ENCODE measurements around the gene C10orf67. TPM values are rescaled to one million over a fixed set of nuclear protein-coding genes. Genes with fewer than 3 reads are reported as not detected.
"Not testable (repeated sequence)": the region's sequence is repeated elsewhere in the genome, so short reads cannot be mapped to it uniquely, and the experiment has no call there.

C10orf67 gene
- total RNA-seq, 2 donors from 2014 or later, result 0.52 TPM; not detected in 1

- Histone ChIP-seq H3K4me1 (peaks cover 11% of the 10 kb centered on the region), H3K27me3 (no peaks in the 10 kb centered on the region), H3K36me3 (replicated peaks in 1 of 2; ENCODE audit: insufficient read depth in 1 of 2, low read depth in 2 of 2) (no peaks in the 10 kb centered on the region), H3K4me3 (no peak overlapping the region), H3K27ac (peak overlapping the region; percentile 23 to 54 (median 42)), H3K9me3 (no peaks in the 10 kb centered on the region)
- ATAC-seq (peak; percentile 63), DNase-seq (peak in 2 of 4 donors; percentile 20 to 45)
- intact Hi-C loops (cut with DNase I), result no loop called here
- TF ChIP-seq CTCF (IDR thresholded peaks at IDR 0.05) (no peak), POLR2A (IDR thresholded peaks at IDR 0.05) (no peak)
- WGBS, 2 donors, result 16 to 28% methylated on average over 7 of the region's 7 CpGs
Observed at GRCh38 chr10:23283680-23284079, 60.9 kb downstream of the C10orf67 start.

- peaks cover 15% of the 10 kb centered on the region for H3K4me1 ChIP-seq
- no peak for TF ChIP-seq CTCF (IDR thresholded peaks at IDR 0.05)
- no peak for TF ChIP-seq POLR2A (IDR thresholded peaks at IDR 0.05)
- intact Hi-C loops (cut with DNase I), result no loop called here
- no peak for ATAC-seq
- no peaks in the 10 kb centered on the region for H3K9me3 ChIP-seq
- H3K4me3 ChIP-seq, result no peak overlapping the region
- H3K36me3 ChIP-seq (replicated peaks in 1 of 2; ENCODE audit: insufficient read depth in 1 of 2, low read depth in 2 of 2), result no peaks in the 10 kb centered on the region
- WGBS, 2 donors, result 77 to 83% methylated on average over 6 of the region's 6 CpGs
- no peaks in the 10 kb centered on the region for H3K27me3 ChIP-seq
- DNase-seq, result no peak
- no peak overlapping the region for H3K27ac ChIP-seq
Observed at GRCh38 chr10:23281044-23281433, 63.6 kb downstream of the C10orf67 start.

GRCh38 chr10:23280419-23281043 lies 64.1 kb downstream of the C10orf67 start:
- Histone ChIP-seq H3K27ac (no peak overlapping the region), H3K4me1 (peaks cover 20% of the 10 kb centered on the region), H3K27me3 (no peaks in the 10 kb centered on the region), H3K9me3 (no peaks in the 10 kb centered on the region), H3K36me3 (replicated peaks in 1 of 2; ENCODE audit: insufficient read depth in 1 of 2, low read depth in 2 of 2) (no peaks in the 10 kb centered on the region), H3K4me3 (no peak overlapping the region)
- no peak for DNase-seq
- TF ChIP-seq CTCF (IDR thresholded peaks at IDR 0.05), result no peak
- TF ChIP-seq POLR2A (IDR thresholded peaks at IDR 0.05), result no peak
- intact Hi-C loops (cut with DNase I), result no loop called here
- ATAC-seq, result no peak
- 65 to 70% methylated on average over 7 of the region's 7 CpGs for WGBS, 2 donors

GRCh38 chr10:23275355-23275754 lies 69.2 kb downstream of the C10orf67 start:
- H3K27me3 ChIP-seq, result no peaks in the 10 kb centered on the region
- DNase-seq (no peak), ATAC-seq (no peak)
- no peaks in the 10 kb centered on the region for H3K9me3 ChIP-seq
- H3K36me3 ChIP-seq (replicated peaks in 1 of 2; ENCODE audit: insufficient read depth in 1 of 2, low read depth in 2 of 2), result no peaks in the 10 kb centered on the region
- H3K4me1 ChIP-seq, result peaks cover 16% of the 10 kb centered on the region
- TF ChIP-seq POLR2A (IDR thresholded peaks at IDR 0.05), result no peak
- TF ChIP-seq CTCF (IDR thresholded peaks at IDR 0.05), result no peak
- H3K27ac ChIP-seq, result no peak overlapping the region
- WGBS, 2 donors, result 32 to 40% methylated on average over 2 of the region's 2 CpGs
- intact Hi-C loops (cut with DNase I), result no loop called here
- H3K4me3 ChIP-seq, result no peak overlapping the region

GRCh38 chr10:23274179-23274578 lies 70.4 kb downstream of the C10orf67 start:
- H3K4me3 ChIP-seq; DNase-seq; H3K9me3 ChIP-seq; H3K27me3 ChIP-seq; ATAC-seq; H3K27ac ChIP-seq; H3K36me3 ChIP-seq (replicated peaks in 1 of 2; ENCODE audit: insufficient read depth in 1 of 2, low read depth in 2 of 2); intact Hi-C loops (cut with DNase I): not testable (repeated sequence)
- H3K4me1 ChIP-seq, result peaks cover 16% of the 10 kb centered on the region
- WGBS, 2 donors, result 61 to 74% methylated on average over 9 of the region's 9 CpGs
